SK-N-MC (cell line): ENCODE measurements around the gene ORM1.

Experiments
- DNase-seq: peaks from one replicate; pipeline ENCODE4 v3.0.0-alpha.2; 2011; ENCODE audit warnings: low read depth, low spot score
- H3K27ac ChIP-seq: fragments of 200-600 bp; sonication (generic); 2 replicates; pipeline ENCODE4 v1.5.1; 2016; ENCODE audit warnings: mixed run types
- H3K36me3 ChIP-seq: fragments of 200-600 bp; sonication (generic); 2 replicates; pipeline ENCODE4 v1.6.1; 2017; ENCODE audit warnings: antibody characterized with exemption, low read length, mixed read lengths; ENCODE audit not compliant: insufficient read depth
- H3K4me3 ChIP-seq: fragments of 200-600 bp; sonication (generic); 2 replicates; pipeline ENCODE4 v1.5.1; 2016
- H3K9ac ChIP-seq: fragments of 200-600 bp; sonication (generic); 2 replicates; pipeline ENCODE4 v1.8.0; 2017; ENCODE audit warnings: mixed run types, mixed read lengths; ENCODE audit not compliant: insufficient read length
- H3K9me3 ChIP-seq: fragments of 200-600 bp; sonication (generic); 2 replicates; pipeline ENCODE4 v1.6.1; 2017; ENCODE audit warnings: low read depth, mild to moderate bottlenecking, antibody characterized with exemption, low read length, moderate library complexity, mixed read lengths
- EZH2 ChIP-seq: fragments of 200-600 bp; sonication (generic); IDR thresholded peaks from one replicate; pipeline ENCODE4 v1.6.1; 2017; ENCODE audit warnings: antibody characterized with exemption
- FOXP2 ChIP-seq: optimal IDR thresholded peaks from 2 replicates; pipeline ENCODE3; 2011; ENCODE audit warnings: mild to moderate bottlenecking, moderate library complexity; ENCODE audit not compliant: insufficient read depth; ENCODE audit errors: extremely low read length, control extremely low read depth
- POLR2AphosphoS5 ChIP-seq: IDR thresholded peaks from 2 replicates; pipeline ENCODE4 v1.6.1; 2012; ENCODE audit warnings: mild to moderate bottlenecking, low read depth, low read length, borderline replicate concordance

ORM1 gene

DNA sequence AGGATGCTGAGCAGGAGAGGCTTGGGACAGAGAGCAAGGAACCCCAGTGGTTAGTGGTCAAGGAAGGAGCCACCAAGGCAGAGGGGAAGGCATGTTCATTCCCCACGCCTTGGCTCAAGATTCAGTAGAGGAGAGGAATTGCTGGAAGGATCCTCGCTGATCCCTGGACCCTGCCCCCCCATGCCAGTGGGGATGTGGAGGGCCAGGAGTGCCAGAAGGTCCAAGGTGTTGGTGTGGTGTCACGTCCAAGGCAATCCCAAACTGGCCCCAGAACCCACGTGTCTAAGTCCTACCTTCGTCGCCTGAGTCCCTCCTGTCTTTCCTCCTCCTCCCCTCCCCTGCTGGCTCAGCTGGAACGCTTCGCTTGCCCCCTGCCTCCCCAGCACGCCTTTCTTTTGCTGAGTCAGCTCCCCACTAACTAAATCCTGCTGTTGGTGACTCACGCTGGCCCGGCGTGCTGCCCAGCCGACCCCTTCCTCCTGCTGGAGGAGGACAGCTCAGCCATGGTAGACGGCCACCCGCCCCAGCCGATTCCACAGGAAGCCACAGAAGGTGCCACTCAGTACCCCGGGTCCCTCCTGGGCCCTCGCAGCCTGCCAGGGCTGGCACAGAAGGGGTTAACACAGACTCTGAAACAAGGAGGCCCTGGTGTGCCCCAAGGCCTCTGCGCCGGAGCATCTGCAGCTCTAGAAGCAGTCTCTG, 37.6 kb upstream of the ORM1 start:
- 0 out of 2 replicates have a peak overlapping the region, but pooled peaks have one; percentile 49 for H3K27ac ChIP-seq

GRCh38 chr9:114286146-114286679, 36.7 kb upstream of the ORM1 start:
- H3K9ac ChIP-seq: no peak overlapping the region

More for the DNA sequence above, 37.6 kb upstream of the ORM1 start:
- H3K9ac ChIP-seq: no peak overlapping the region
- TF ChIP-seq EZH2 (no peak), FOXP2 (peak; percentile 38)
- H3K4me3 ChIP-seq: peak overlapping the region; percentile 29; the same call in 1 of the 2 replicates
- H3K36me3 ChIP-seq: peaks cover 5% of the 10 kb centered on the region; the same call in 1 of the 2 replicates
- H3K9me3 ChIP-seq: no peaks in the 10 kb centered on the region
- no peak for DNase-seq

GRCh38 chr9:114287001-114287762, 35.7 kb upstream of the ORM1 start:
- Histone ChIP-seq H3K9me3 (no peaks in the 10 kb centered on the region), H3K36me3 (peaks cover 7% of the 10 kb centered on the region; the same call in 1 of the 2 replicates), H3K9ac (no peak overlapping the region), H3K27ac (no peak overlapping the region), H3K4me3 (no peak overlapping the region)
- DNase-seq: no peak
- no peak for TF ChIP-seq FOXP2
- TF ChIP-seq EZH2: no peak

More at GRCh38 chr9:114286146-114286679, 36.7 kb upstream of the ORM1 start:
- Histone ChIP-seq H3K36me3 (peaks cover 5% of the 10 kb centered on the region; the same call in 1 of the 2 replicates), H3K4me3 (no peak overlapping the region), H3K9me3 (no peaks in the 10 kb centered on the region), H3K27ac (no peak overlapping the region)
- TF ChIP-seq FOXP2 (no peak), EZH2 (no peak), POLR2AphosphoS5 (no peak)
- no peak for DNase-seq

GRCh38 chr9:114287763-114288192, 35.1 kb upstream of the ORM1 start:
- H3K36me3 ChIP-seq: peaks cover 12% of the 10 kb centered on the region
- H3K27ac ChIP-seq: no peak overlapping the region
- TF ChIP-seq EZH2: no peak
- no peak for TF ChIP-seq POLR2AphosphoS5
- no peak for TF ChIP-seq FOXP2
- H3K9me3 ChIP-seq: no peaks in the 10 kb centered on the region
- H3K9ac ChIP-seq: no peak overlapping the region
- DNase-seq: no peak
- no peak overlapping the region for H3K4me3 ChIP-seq

DNA sequence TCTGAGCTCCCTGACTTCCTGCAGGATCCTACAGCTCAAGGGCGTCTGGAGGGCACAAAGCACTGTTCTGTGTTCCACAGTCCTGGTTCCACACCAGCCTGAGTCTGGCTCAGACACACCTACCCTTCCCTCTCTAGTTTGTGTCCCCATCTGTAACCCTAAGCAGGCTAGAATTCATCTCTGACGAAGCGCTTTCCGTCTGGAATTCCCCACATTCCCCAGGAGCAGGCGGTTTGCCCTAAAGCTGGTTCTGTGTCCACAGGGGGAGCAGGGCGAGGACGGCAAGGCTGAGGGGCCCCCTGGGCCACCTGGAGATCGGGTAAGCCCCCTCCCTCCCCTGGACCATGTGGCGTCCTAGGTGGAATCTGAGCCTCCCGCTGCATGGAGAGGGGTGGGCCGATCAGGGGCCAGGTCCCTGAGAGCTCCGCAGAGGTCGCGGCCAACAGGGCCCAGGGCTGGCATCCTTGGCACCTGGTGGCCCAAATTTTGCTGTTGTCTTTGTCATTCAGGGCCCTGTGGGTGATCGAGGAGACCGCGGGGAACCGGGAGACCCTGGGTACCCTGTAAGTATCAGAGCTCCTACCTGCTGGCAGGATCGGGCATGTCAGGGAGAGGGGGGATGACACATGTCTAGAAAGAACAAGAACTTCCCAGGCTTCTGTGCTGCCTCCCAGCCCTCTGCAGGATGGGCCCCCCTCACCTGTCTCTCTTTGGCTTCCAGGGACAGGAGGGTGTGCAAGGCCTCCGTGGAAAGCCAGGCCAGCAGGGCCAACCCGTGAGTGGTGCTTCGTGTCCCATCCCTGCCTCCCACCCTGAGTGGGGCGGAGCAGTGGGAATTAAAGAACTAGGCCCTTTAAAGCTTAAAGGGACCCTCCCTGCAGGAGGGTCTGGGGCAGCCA, 34.5 kb upstream of the ORM1 start:
- H3K9ac ChIP-seq: no peak overlapping the region
- H3K4me3 ChIP-seq: no peak overlapping the region
- DNase-seq: no peak
- H3K36me3 ChIP-seq: peaks cover 19% of the 10 kb centered on the region
- H3K9me3 ChIP-seq: no peaks in the 10 kb centered on the region
- no peak for TF ChIP-seq POLR2AphosphoS5
- no peak for TF ChIP-seq EZH2
- TF ChIP-seq FOXP2: no peak
- H3K27ac ChIP-seq: no peak overlapping the region

GRCh38 chr9:114289106-114289505, 33.8 kb upstream of the ORM1 start:
- Histone ChIP-seq H3K27ac (no peak overlapping the region), H3K4me3 (no peak overlapping the region), H3K9me3 (no peaks in the 10 kb centered on the region), H3K36me3 (peaks cover 22% of the 10 kb centered on the region), H3K9ac (no peak overlapping the region)
- no peak for TF ChIP-seq FOXP2
- TF ChIP-seq POLR2AphosphoS5: no peak
- TF ChIP-seq EZH2: no peak
- DNase-seq: no peak

DNA sequence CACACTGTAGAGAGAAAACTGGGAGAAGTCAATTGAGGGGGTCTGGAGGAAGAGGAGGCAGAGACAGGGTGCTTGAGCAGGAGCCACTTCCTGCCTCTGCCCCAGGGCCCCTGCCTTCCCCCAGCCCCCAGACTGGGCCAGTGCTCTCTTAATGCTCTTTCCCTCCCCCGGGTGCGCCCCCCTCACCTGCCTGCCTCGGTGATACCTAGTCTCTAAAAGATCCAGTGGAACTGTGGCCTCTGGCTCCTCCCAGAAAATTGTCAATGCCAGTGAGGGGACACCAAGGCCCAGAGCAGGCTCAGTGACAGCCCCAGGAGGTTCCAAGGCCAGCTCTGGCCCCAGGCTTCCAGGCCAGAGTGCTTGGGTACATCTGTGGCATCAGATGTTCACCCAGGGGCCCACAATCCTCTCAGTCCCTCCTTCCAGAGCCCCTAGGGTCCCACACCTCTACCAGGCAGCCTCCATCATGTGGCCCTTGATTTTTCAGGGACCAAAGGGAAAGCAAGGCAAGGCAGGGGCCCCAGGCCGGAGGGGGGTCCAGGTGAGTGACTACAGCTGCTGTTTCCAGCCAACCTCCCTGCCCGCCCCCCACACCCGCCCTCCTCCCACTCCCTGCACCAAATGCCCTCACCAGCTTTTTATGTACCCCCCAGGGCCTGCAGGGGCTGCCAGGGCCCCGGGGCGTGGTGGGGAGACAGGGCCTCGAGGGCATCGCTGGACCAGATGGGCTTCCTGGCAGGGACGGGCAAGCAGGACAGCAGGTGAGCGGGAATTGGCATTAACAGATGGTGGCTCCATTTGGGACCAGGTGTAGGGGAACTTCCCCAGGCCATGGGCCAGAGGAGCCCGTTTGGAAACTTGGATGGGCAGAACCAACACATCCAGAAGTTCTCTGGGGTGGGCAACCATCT, 33.1 kb upstream of the ORM1 start:
- DNase-seq: no peak
- no peak overlapping the region for H3K9ac ChIP-seq
- H3K9me3 ChIP-seq: peaks cover 7% of the 10 kb centered on the region; the same call in 1 of the 2 replicates
- no peak overlapping the region for H3K27ac ChIP-seq
- peaks cover 27% of the 10 kb centered on the region for H3K36me3 ChIP-seq
- TF ChIP-seq EZH2 (no peak), FOXP2 (no peak), POLR2AphosphoS5 (no peak)
- H3K4me3 ChIP-seq: no peak overlapping the region
